HTR-8/SVneo (cell line): ENCODE results near the gene STYXL1.
"Not testable (repeated sequence)": the region's sequence is repeated elsewhere in the genome, so short reads cannot be mapped to it uniquely, and the experiment has no call there.

Experiments used
- DNase-seq: peaks from one replicate; pipeline ENCODE4 v3.0.0; 2011; ENCODE audit warnings: low spot score, mixed read lengths; ENCODE audit not compliant: insufficient read length
- FAIRE-seq: peaks from 2 replicates; lab custom pipeline; 2011; peaks lifted over from hg19 to GRCh38; lab: Jason Lieb, UNC

Gene STYXL1

GRCh38 chr7:76047811-76048667 lies at the start of gene STYXL1, which contains the start of gene MDH2:
TSS of gene STYXL1 (minus strand) at chr7:76048000. CDS start at chr7:76030523, 17,477 bp downstream.
TSS of gene MDH2 (plus strand) at chr7:76048106. CDS start at chr7:76048161, 55 bp downstream.
- DNase-seq = peak; percentile 89
- FAIRE-seq = no peak

- no peak for FAIRE-seq
- DNase-seq = no peak
Measured at GRCh38 chr7:76095908-76096307, 48.1 kb upstream of the STYXL1 start.

GRCh38 chr7:76094326-76094725 lies 46.5 kb upstream of the STYXL1 start:
- not testable (repeated sequence) for DNase-seq, FAIRE-seq

GRCh38 chr7:76093531-76093930 lies 45.7 kb upstream of the STYXL1 start:
- not testable (repeated sequence) for DNase-seq, FAIRE-seq

GRCh38 chr7:76091506-76091905 lies 43.7 kb upstream of the STYXL1 start:
- DNase-seq (no peak), FAIRE-seq (no peak)

GRCh38 chr7:76089865-76090475 lies 42.2 kb upstream of the STYXL1 start:
- DNase-seq (no peak), FAIRE-seq (no peak)

- not testable (repeated sequence) for FAIRE-seq
- peak; percentile 18 for DNase-seq
Measured at GRCh38 chr7:76087362-76087791, 39.6 kb upstream of the STYXL1 start.

GRCh38 chr7:76086070-76086469 lies 38.3 kb upstream of the STYXL1 start:
- FAIRE-seq = no peak
- no peak for DNase-seq

- FAIRE-seq, DNase-seq: not testable (repeated sequence)
Measured at GRCh38 chr7:76084115-76084514, 36.3 kb upstream of the STYXL1 start.

GRCh38 chr7:76080204-76080603 lies 32.4 kb upstream of the STYXL1 start:
- no peak for FAIRE-seq

GRCh38 chr7:76077435-76077834 lies 29.6 kb upstream of the STYXL1 start:
- DNase-seq (no peak), FAIRE-seq (no peak)

More at GRCh38 chr7:76080204-76080603, 32.4 kb upstream of the STYXL1 start:
- DNase-seq = no peak

- no peak for DNase-seq
Measured at GRCh38 chr7:76076995-76077394, 29.2 kb upstream of the STYXL1 start.

GRCh38 chr7:76074972-76075370 lies 27.2 kb upstream of the STYXL1 start:
- no peak for DNase-seq
- FAIRE-seq = no peak

More at GRCh38 chr7:76076995-76077394, 29.2 kb upstream of the STYXL1 start:
- no peak for FAIRE-seq

GRCh38 chr7:76074306-76074971 lies 26.6 kb upstream of the STYXL1 start:
- no peak for FAIRE-seq
- DNase-seq = no peak

GRCh38 chr7:76073335-76073990 lies 25.7 kb upstream of the STYXL1 start:
- DNase-seq (no peak), FAIRE-seq (no peak)

GRCh38 chr7:76072243-76073148 lies 24.7 kb upstream of the STYXL1 start:
- DNase-seq (no peak), FAIRE-seq (no peak)

- DNase-seq (no peak), FAIRE-seq (no peak)
Measured at GRCh38 chr7:76071316-76072242, 23.8 kb upstream of the STYXL1 start.

- FAIRE-seq (no peak), DNase-seq (peak; percentile 72)
Measured at GRCh38 chr7:76069238-76069638, 21.4 kb upstream of the STYXL1 start.
